ENCODE results near the gene IL17RA.
"Not testable (repeated sequence)": the region's sequence is repeated elsewhere in the genome, so short reads cannot be mapped to it uniquely, and the experiment has no call there.

Gene IL17RA

DNA sequence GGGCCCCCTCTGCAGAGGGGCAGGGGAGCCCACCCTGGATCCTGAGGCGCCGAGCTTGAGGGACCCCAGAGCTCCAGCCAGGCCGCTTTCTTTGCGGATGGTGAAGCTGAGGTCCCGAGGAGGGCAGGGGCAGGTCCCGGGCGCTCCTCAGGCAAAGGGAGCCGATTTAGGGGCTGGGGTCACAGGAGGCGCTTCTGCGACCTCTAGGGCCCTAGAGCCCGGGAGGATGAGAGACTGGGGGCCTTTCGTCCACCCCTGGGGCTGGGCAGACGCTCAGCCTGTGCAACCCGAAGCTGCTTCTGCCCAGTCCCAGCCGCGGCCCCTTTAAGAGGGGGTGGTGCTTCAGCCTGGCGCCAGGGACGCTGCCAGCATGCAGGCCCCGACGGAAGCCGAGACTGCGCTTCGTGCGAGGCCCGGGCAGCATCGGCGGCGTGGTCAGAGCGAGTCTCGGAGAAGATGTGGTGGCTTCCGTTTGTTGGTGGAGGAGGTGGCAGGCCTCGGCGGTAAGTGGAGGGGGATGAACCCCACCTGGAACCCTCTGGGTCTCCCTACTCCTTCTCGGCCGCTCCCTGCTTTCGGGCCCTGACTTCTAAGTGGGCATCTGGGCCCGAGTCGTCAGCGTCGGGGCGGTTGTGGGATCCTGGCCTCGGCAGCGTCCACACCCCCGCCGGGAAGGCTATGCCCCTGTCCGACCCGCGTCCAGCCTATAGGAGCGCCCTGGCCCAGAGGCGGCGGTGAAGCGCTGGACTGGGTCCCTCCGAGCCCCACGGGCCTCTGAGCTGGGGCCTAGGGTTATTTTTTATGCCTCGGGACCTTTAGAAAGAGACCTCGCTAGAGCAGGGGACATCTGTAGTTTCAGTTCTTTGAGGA lies 47.7 kb upstream of the IL17RA start:
- H4K91ac ChIP-seq (ENCODE audit: low read depth, low read length, poor library complexity); H3K4ac ChIP-seq (ENCODE audit: low read length); H3K23ac ChIP-seq (ENCODE audit: low read depth, low read length, poor library complexity); DNase-seq (ENCODE audit: low spot score); H4K8ac ChIP-seq (ENCODE audit: low read depth, low read length); H3K9me3 ChIP-seq (replicated peaks in 1 of 2; ENCODE audit: control insufficient read depth in 2 of 2, insufficient read depth in 1 of 2, low read depth in 1 of 2, low read length in 2 of 2); H3K27me3 ChIP-seq (ENCODE audit: control insufficient read depth in 3 of 3, insufficient read depth in 3 of 3, low read depth in 1 of 3, low read length in 3 of 3); H3K4me2 ChIP-seq (ENCODE audit: insufficient read depth, low read length, poor library complexity, severe bottlenecking); H3K9ac ChIP-seq (ENCODE audit: low read depth, low read length, poor library complexity); H3K18ac ChIP-seq (ENCODE audit: low read length); H2AFZ ChIP-seq (ENCODE audit: low read length); H2BK5ac ChIP-seq (ENCODE audit: low read length); H3K4me3 ChIP-seq (ENCODE audit: low read length in 2 of 2); H2AK5ac ChIP-seq (ENCODE audit: low read depth, low read length); H3K4me1 ChIP-seq (ENCODE audit: control insufficient read depth in 2 of 2, insufficient read depth in 1 of 2, low read depth in 1 of 2, low read length in 2 of 2); H2BK120ac ChIP-seq (ENCODE audit: low read depth, low read length); H3K14ac ChIP-seq (ENCODE audit: low read length); H3K36me3 ChIP-seq (replicated peaks in 1 of 2; ENCODE audit: control insufficient read depth in 2 of 2, insufficient read depth in 2 of 2, low read length in 2 of 2); H2BK12ac ChIP-seq (ENCODE audit: low read length); H2BK15ac ChIP-seq (ENCODE audit: low read length); H3K27ac ChIP-seq (replicated peaks; ENCODE audit: low read length); H3K79me1 ChIP-seq (ENCODE audit: low read depth, low read length): not testable (repeated sequence)
- WGBS, 2 donors (ENCODE audit: extremely low coverage in 2 of 2, insufficient read length in 2 of 2, insufficient replicate concordance in 1 of 2): no CpG with 5 or more reads among the region's 56 CpGs

DNA sequence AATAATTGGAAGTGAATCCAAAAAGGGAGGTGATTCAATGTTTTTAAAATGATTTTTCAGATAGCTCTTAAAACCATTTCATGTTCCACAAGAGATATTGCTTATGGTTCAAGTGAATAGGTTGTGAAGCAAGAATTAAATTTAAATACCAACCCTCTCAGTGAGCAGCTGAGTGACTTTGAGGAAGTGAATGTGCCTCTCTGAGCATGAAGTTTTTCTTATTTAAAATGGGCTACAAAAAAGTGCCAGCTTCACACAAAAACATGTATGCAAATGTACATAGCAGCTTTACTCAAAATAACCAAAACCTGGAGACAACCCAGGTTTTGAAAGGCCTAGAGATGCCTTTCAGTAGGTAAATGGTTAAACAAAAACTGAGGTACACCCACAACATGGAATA lies 41.3 kb upstream of the IL17RA start:
- H4K8ac ChIP-seq (ENCODE audit: low read depth, low read length): no peak overlapping the region
- no peak overlapping the region for H3K27ac ChIP-seq (replicated peaks; ENCODE audit: low read length)
- H3K36me3 ChIP-seq (replicated peaks in 1 of 2; ENCODE audit: control insufficient read depth in 2 of 2, insufficient read depth in 2 of 2, low read length in 2 of 2): no peaks in the 10 kb centered on the region
- no peaks in the 10 kb centered on the region for H3K79me1 ChIP-seq (ENCODE audit: low read depth, low read length)
- no peak overlapping the region for H2AFZ ChIP-seq (ENCODE audit: low read length)
- no peak overlapping the region for H3K23ac ChIP-seq (ENCODE audit: low read depth, low read length, poor library complexity)
- H3K4me3 ChIP-seq (ENCODE audit: low read length in 2 of 2): no peak overlapping the region
- no peaks in the 10 kb centered on the region for H3K9me3 ChIP-seq (replicated peaks in 1 of 2; ENCODE audit: control insufficient read depth in 2 of 2, insufficient read depth in 1 of 2, low read depth in 1 of 2, low read length in 2 of 2)
- H2AK5ac ChIP-seq (ENCODE audit: low read depth, low read length): no peak overlapping the region
- no peak for DNase-seq (ENCODE audit: low spot score)
- no peak overlapping the region for H3K4ac ChIP-seq (ENCODE audit: low read length)
- H3K9ac ChIP-seq (ENCODE audit: low read depth, low read length, poor library complexity): no peak overlapping the region
- peaks cover 0 to 10% (median 0%) of the 10 kb centered on the region in 3 experiments for H3K27me3 ChIP-seq (ENCODE audit: control insufficient read depth in 3 of 3, insufficient read depth in 3 of 3, low read depth in 1 of 3, low read length in 3 of 3)
- no peak overlapping the region for H2BK15ac ChIP-seq (ENCODE audit: low read length)
- no peak overlapping the region for H3K4me2 ChIP-seq (ENCODE audit: insufficient read depth, low read length, poor library complexity, severe bottlenecking)
- H3K4me1 ChIP-seq (ENCODE audit: control insufficient read depth in 2 of 2, insufficient read depth in 1 of 2, low read depth in 1 of 2, low read length in 2 of 2): no peaks in the 10 kb centered on the region
- no peak overlapping the region for H3K18ac ChIP-seq (ENCODE audit: low read length)
- no peak overlapping the region for H2BK120ac ChIP-seq (ENCODE audit: low read depth, low read length)
- no peak overlapping the region for H2BK12ac ChIP-seq (ENCODE audit: low read length)
- no peak overlapping the region for H2BK5ac ChIP-seq (ENCODE audit: low read length)
- no peak overlapping the region for H3K14ac ChIP-seq (ENCODE audit: low read length)
- H4K91ac ChIP-seq (ENCODE audit: low read depth, low read length, poor library complexity): no peak overlapping the region

DNA sequence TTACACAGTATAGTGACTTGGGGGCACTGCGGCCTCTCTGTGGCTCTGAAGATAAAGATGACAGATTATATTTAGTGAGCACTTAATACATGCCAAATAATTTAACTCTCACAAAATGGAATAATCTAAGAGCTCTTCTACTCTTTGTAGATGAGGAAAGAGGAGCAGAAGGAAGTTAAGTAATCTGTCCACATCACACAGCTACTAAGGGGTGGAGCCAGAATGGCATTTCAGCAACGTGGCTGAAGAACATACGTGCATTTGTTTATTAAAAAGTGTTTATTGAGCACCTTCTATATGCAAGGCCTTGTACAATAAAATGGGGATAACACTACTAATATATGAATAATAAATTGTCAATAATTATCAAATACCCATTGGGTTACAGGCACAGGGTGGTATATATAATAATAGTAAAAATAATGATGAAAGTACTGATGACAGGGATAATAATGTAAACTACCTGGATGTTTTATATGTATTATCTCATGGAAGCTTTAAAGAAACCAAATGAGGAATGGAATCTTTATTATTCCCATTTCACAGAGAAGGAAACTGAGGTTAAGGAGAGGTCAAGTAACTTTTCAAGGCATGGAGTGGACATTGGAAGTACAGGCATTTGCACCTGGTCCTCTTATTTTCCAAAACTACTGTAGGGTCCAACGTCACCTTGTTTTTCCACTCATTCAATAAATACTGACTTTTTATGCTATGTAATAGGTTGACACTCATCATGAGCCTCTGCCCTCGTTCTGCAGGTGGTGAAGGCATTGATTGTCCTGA lies 38.0 kb upstream of the IL17RA start:
- Histone ChIP-seq H2AFZ (ENCODE audit: low read length) (no peak overlapping the region), H3K4me2 (ENCODE audit: insufficient read depth, low read length, poor library complexity, severe bottlenecking) (no peak overlapping the region), H3K27ac (replicated peaks; ENCODE audit: low read length) (no peak overlapping the region), H3K14ac (ENCODE audit: low read length) (no peak overlapping the region), H2AK5ac (ENCODE audit: low read depth, low read length) (no peak overlapping the region), H3K4ac (ENCODE audit: low read length) (no peak overlapping the region), H2BK5ac (ENCODE audit: low read length) (no peak overlapping the region), H3K23ac (ENCODE audit: low read depth, low read length, poor library complexity) (no peak overlapping the region), H2BK120ac (ENCODE audit: low read depth, low read length) (no peak overlapping the region), H3K79me1 (ENCODE audit: low read depth, low read length) (no peaks in the 10 kb centered on the region), H3K27me3 (ENCODE audit: control insufficient read depth in 3 of 3, insufficient read depth in 3 of 3, low read depth in 1 of 3, low read length in 3 of 3) (peaks cover 0 to 10% (median 0%) of the 10 kb centered on the region in 3 experiments), H4K91ac (ENCODE audit: low read depth, low read length, poor library complexity) (no peak overlapping the region), H3K4me3 (ENCODE audit: low read length in 2 of 2) (peak overlapping the region in 1 of 2 donors; percentile 27), H3K9me3 (replicated peaks in 1 of 2; ENCODE audit: control insufficient read depth in 2 of 2, insufficient read depth in 1 of 2, low read depth in 1 of 2, low read length in 2 of 2) (no peaks in the 10 kb centered on the region), H3K18ac (ENCODE audit: low read length) (no peak overlapping the region), H3K4me1 (ENCODE audit: control insufficient read depth in 2 of 2, insufficient read depth in 1 of 2, low read depth in 1 of 2, low read length in 2 of 2) (no peaks in the 10 kb centered on the region), H2BK12ac (ENCODE audit: low read length) (no peak overlapping the region), H3K36me3 (replicated peaks in 1 of 2; ENCODE audit: control insufficient read depth in 2 of 2, insufficient read depth in 2 of 2, low read length in 2 of 2) (no peaks in the 10 kb centered on the region), H2BK15ac (ENCODE audit: low read length) (no peak overlapping the region), H4K8ac (ENCODE audit: low read depth, low read length) (no peak overlapping the region), H3K9ac (ENCODE audit: low read depth, low read length, poor library complexity) (no peak overlapping the region)
- DNase-seq (ENCODE audit: low spot score): no peak
- no CpG with 5 or more reads among the region's 5 CpGs for WGBS, 2 donors (ENCODE audit: extremely low coverage in 2 of 2, insufficient read length in 2 of 2, insufficient replicate concordance in 1 of 2)

DNA sequence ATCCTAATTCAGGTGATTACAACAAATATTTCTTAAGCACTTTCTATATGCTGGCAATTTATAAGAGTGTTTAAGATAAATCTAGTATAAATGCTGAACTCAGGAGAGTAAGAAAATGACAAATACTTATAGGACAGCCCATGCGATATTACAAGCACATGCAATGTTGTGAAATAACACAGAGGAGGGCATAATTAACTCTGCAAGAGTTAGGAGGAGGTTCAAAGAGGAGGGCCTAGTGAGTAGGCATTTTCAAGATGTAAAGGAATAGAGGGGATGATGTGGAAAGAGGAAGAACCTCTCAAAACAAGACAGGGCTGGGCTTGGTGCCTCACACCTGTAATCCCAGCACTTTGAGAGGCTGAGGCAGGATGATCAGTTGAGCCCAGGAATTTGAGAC lies 37.1 kb upstream of the IL17RA start:
- H3K27me3 ChIP-seq (ENCODE audit: control insufficient read depth in 3 of 3, insufficient read depth in 3 of 3, low read depth in 1 of 3, low read length in 3 of 3): peaks cover 0 to 10% (median 0%) of the 10 kb centered on the region in 3 experiments
- no peaks in the 10 kb centered on the region for H3K9me3 ChIP-seq (replicated peaks in 1 of 2; ENCODE audit: control insufficient read depth in 2 of 2, insufficient read depth in 1 of 2, low read depth in 1 of 2, low read length in 2 of 2)
- H3K9ac ChIP-seq (ENCODE audit: low read depth, low read length, poor library complexity): no peak overlapping the region
- no peaks in the 10 kb centered on the region for H3K36me3 ChIP-seq (replicated peaks in 1 of 2; ENCODE audit: control insufficient read depth in 2 of 2, insufficient read depth in 2 of 2, low read length in 2 of 2)
- H3K27ac ChIP-seq (replicated peaks; ENCODE audit: low read length): no peak overlapping the region
- no peak overlapping the region for H2AFZ ChIP-seq (ENCODE audit: low read length)
- no peak overlapping the region for H2BK12ac ChIP-seq (ENCODE audit: low read length)
- no peak overlapping the region for H3K4ac ChIP-seq (ENCODE audit: low read length)
- no peak for DNase-seq (ENCODE audit: low spot score)
- no peak overlapping the region for H3K18ac ChIP-seq (ENCODE audit: low read length)
- no peak overlapping the region for H4K91ac ChIP-seq (ENCODE audit: low read depth, low read length, poor library complexity)
- WGBS, 2 donors (ENCODE audit: extremely low coverage in 2 of 2, insufficient read length in 2 of 2, insufficient replicate concordance in 1 of 2): no CpG with 5 or more reads among the region's 1 CpG
- H3K4me1 ChIP-seq (ENCODE audit: control insufficient read depth in 2 of 2, insufficient read depth in 1 of 2, low read depth in 1 of 2, low read length in 2 of 2): no peaks in the 10 kb centered on the region
- H2BK5ac ChIP-seq (ENCODE audit: low read length): no peak overlapping the region
- no peaks in the 10 kb centered on the region for H3K79me1 ChIP-seq (ENCODE audit: low read depth, low read length)
- H3K23ac ChIP-seq (ENCODE audit: low read depth, low read length, poor library complexity): no peak overlapping the region
- H4K8ac ChIP-seq (ENCODE audit: low read depth, low read length): no peak overlapping the region
- H2BK120ac ChIP-seq (ENCODE audit: low read depth, low read length): no peak overlapping the region
- H3K14ac ChIP-seq (ENCODE audit: low read length): no peak overlapping the region
- H2BK15ac ChIP-seq (ENCODE audit: low read length): no peak overlapping the region
- no peak overlapping the region for H2AK5ac ChIP-seq (ENCODE audit: low read depth, low read length)
- no peak overlapping the region for H3K4me3 ChIP-seq (ENCODE audit: low read length in 2 of 2)
- no peak overlapping the region for H3K4me2 ChIP-seq (ENCODE audit: insufficient read depth, low read length, poor library complexity, severe bottlenecking)

Measured in neuronal stem cell (in vitro differentiated cells).